ENCODE measurements around the gene TEP1. TPM values are rescaled to one million over a fixed set of nuclear protein-coding genes. Genes with fewer than 3 reads are reported as not detected.

The TEP1 gene
- total RNA-seq, 2 experiments from 2014 or later = 13.4 to 26.8 TPM

DNA sequence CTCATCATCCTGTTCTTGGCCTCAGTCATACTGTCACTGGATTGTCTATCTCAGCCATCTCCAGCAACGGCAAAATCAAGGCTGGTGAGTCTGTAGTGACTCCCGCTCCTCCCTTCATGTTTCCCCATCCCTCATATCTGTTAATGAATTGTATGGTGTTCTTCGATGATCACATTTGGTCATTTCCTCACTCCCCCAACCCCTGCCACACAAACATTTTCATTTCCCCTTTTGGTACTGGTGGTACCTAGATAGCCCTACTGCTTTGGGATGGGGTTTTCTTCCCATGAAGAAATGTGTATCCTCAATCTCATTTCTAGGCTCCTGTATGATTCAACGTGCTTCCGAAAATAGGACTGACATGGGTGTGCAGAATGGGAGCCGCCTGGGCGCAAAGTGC, 25.4 kb upstream of the TEP1 start:
- TF ChIP-seq CTCF (conservative IDR thresholded peaks at IDR 0.05; ENCODE audit: low read length) (no peak), EZH2phosphoT487 (IDR thresholded peaks at IDR 0.05; ENCODE audit: borderline replicate concordance, low read depth, low read length) (no peak)
- Histone ChIP-seq H3K79me2 (ENCODE audit: insufficient read depth, low read depth, low read length) (no peaks in the 10 kb centered on the region), H3K9me2 (ENCODE audit: insufficient read depth, low read length) (no peaks in the 10 kb centered on the region), H3K9me3 (ENCODE audit: low read length) (no peaks in the 10 kb centered on the region), H3K4me1 (ENCODE audit: insufficient read depth, low read length, poor library complexity, severe bottlenecking) (peaks cover 40% of the 10 kb centered on the region), H3K4me2 (ENCODE audit: low read length) (peak overlapping the region; percentile 39), H3K4me3 (ENCODE audit: low read depth, low read length, poor library complexity, severe bottlenecking) (no peak overlapping the region), H4K20me1 (ENCODE audit: insufficient read depth, low read length) (no peaks in the 10 kb centered on the region), H3K36me3 (ENCODE audit: insufficient read depth, low read length) (peaks cover 15% of the 10 kb centered on the region), H2AFZ (ENCODE audit: low read length) (no peak overlapping the region), H3K27ac (ENCODE audit: low read depth, low read length, poor library complexity, severe bottlenecking) (no peak overlapping the region)
- BruUV-seq (replicated peaks) = no TSS peak
- ChIA-PET CTCF (ENCODE audit: unreplicated experiment) (no interaction called here), POLR2A (no interaction called here)
- intact Hi-C loops (cut with micrococcal nuclease; ENCODE audit: unreplicated experiment) = no loop called here
- peak; percentile 38 for DNase-seq (ENCODE audit: low spot score)

DNA sequence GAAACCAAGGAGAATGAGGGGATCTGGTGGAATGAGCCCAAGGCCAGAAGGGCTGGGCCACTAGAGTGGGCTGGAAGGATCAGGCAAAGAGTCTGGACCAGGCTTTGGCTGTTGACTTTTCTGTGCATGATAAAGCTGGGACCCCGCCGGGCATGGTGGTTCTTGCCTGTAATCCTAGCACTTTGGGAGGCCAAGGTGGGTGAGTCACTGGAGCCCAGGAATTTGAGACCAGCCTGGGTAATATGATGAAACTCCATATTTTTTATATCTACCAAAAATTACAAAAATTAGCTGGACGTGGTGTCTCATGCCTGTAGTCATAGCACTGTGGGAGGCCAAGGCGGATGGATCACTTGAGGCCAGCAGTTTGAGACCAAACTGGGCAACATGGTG, 23.1 kb upstream of the TEP1 start:
- no peak overlapping the region for H3K4me3 ChIP-seq (ENCODE audit: low read depth, low read length, poor library complexity, severe bottlenecking)
- H3K4me2 ChIP-seq (ENCODE audit: low read length) = no peak overlapping the region
- POLR2A ChIA-PET = interaction anchor here (0.7 kb wide), 1 partner anchor 8 kb away, joined by 3 read pairs; no protein-coding TSS in a partner anchor
- H3K9me2 ChIP-seq (ENCODE audit: insufficient read depth, low read length) = no peaks in the 10 kb centered on the region
- no peak for DNase-seq (ENCODE audit: low spot score)
- intact Hi-C loops (cut with micrococcal nuclease; ENCODE audit: unreplicated experiment) = no loop called here
- H3K36me3 ChIP-seq (ENCODE audit: insufficient read depth, low read length) = no peaks in the 10 kb centered on the region
- H3K9me3 ChIP-seq (ENCODE audit: low read length) = no peaks in the 10 kb centered on the region
- TF ChIP-seq EZH2phosphoT487 (IDR thresholded peaks at IDR 0.05; ENCODE audit: borderline replicate concordance, low read depth, low read length) (no peak), CTCF (conservative IDR thresholded peaks at IDR 0.05; ENCODE audit: low read length) (no peak)
- CTCF ChIA-PET (ENCODE audit: unreplicated experiment) = interaction anchor here (0.9 kb wide), 1 partner anchor 21 kb away, joined by 3 read pairs; no protein-coding TSS in a partner anchor
- H3K4me1 ChIP-seq (ENCODE audit: insufficient read depth, low read length, poor library complexity, severe bottlenecking) = peaks cover 44% of the 10 kb centered on the region
- H4K20me1 ChIP-seq (ENCODE audit: insufficient read depth, low read length) = no peaks in the 10 kb centered on the region
- no peak overlapping the region for H3K27ac ChIP-seq (ENCODE audit: low read depth, low read length, poor library complexity, severe bottlenecking)
- H2AFZ ChIP-seq (ENCODE audit: low read length) = no peak overlapping the region
- H3K79me2 ChIP-seq (ENCODE audit: insufficient read depth, low read depth, low read length) = no peaks in the 10 kb centered on the region
- BruUV-seq (replicated peaks) = no TSS peak

GRCh38 chr14:20435582-20436362, 22.5 kb upstream of the TEP1 start, which contains the start of gene KLHL33:
Gene KLHL33 (minus strand): TSS chr14:20436166. CDS start chr14:20435811, 355 bp downstream.
- ChIA-PET POLR2A (no interaction called here), CTCF (ENCODE audit: unreplicated experiment) (interaction anchor here (0.9 kb wide), 1 partner anchor 20 kb away, joined by 3 read pairs; no protein-coding TSS in a partner anchor)
- Histone ChIP-seq H3K79me2 (ENCODE audit: insufficient read depth, low read depth, low read length) (no peaks in the 10 kb centered on the region), H3K4me1 (ENCODE audit: insufficient read depth, low read length, poor library complexity, severe bottlenecking) (peaks cover 38% of the 10 kb centered on the region), H3K27ac (ENCODE audit: low read depth, low read length, poor library complexity, severe bottlenecking) (no peak within 1 kb of the TSS), H3K4me2 (ENCODE audit: low read length) (no peak within 1 kb of the TSS), H3K4me3 (ENCODE audit: low read depth, low read length, poor library complexity, severe bottlenecking) (no peak within 1 kb of the TSS), H3K36me3 (ENCODE audit: insufficient read depth, low read length) (no peaks in the 10 kb centered on the region), H4K20me1 (ENCODE audit: insufficient read depth, low read length) (no peaks in the 10 kb centered on the region), H2AFZ (ENCODE audit: low read length) (no peak within 1 kb of the TSS), H3K9me3 (ENCODE audit: low read length) (no peaks in the 10 kb centered on the region), H3K9me2 (ENCODE audit: insufficient read depth, low read length) (no peaks in the 10 kb centered on the region)
- DNase-seq (ENCODE audit: low spot score) = no peak
- TF ChIP-seq CTCF (conservative IDR thresholded peaks at IDR 0.05; ENCODE audit: low read length) = no peak
- TF ChIP-seq EZH2phosphoT487 (IDR thresholded peaks at IDR 0.05; ENCODE audit: borderline replicate concordance, low read depth, low read length) = no peak
- intact Hi-C loops (cut with micrococcal nuclease; ENCODE audit: unreplicated experiment) = no loop called here
- no TSS peak for BruUV-seq (replicated peaks)

Measured in OCI-LY7 (cell line).